IMR-90 (cell line): Measurements from ENCODE around the gene SBF2. TPM values are rescaled to one million over a fixed set of nuclear protein-coding genes. Genes with fewer than 3 reads are reported as not detected.

ENCODE experiments used
- ATAC-seq: fragments of 200-7000 bp; cut with Tn5 transposase; 2 replicates; pipeline ENCODE4 v1.9.1; 2020; ENCODE audit warnings: low read depth, mild to moderate bottlenecking, moderate library complexity
- BruUV-seq: library from RNA; stranded (reverse); fragments of 400-500 nt; replicated peaks from 2 replicates; lab custom pipeline; 2021; lab: Mats Ljungman, UMichigan
- CTCF ChIA-PET: fragments of 300-600 bp; formaldehyde crosslinking; extraction: SDS; loops from one replicate; lab custom pipeline; 2021; ENCODE audit warnings: antibody characterized with exemption; lab: Yijun Ruan, JAX
- POLR2A ChIA-PET: fragments of 300-600 bp; sonication (Branson Sonifier 250); formaldehyde crosslinking; loops from one replicate; lab custom pipeline; 2022; ENCODE audit warnings: antibody characterized with exemption; ENCODE audit not compliant: unreplicated experiment; lab: Charles Lee
- DNase-seq: peaks from one replicate; pipeline ENCODE4 v3.0.0; 2013
- H2AFZ ChIP-seq: replicated peaks from 2 replicates; pipeline ENCODE3; 2013; ENCODE audit warnings: low read length, mild to moderate bottlenecking; ENCODE audit not compliant: poor library complexity
- H2AK5ac ChIP-seq: 2 replicates; pipeline ENCODE4 v1.6.1; 2013; ENCODE audit warnings: low read depth, low read length, inconsistent platforms
- H2AK9ac ChIP-seq: replicated peaks from 2 replicates; pipeline ENCODE3; 2013; ENCODE audit warnings: mild to moderate bottlenecking, low read depth, low read length, moderate library complexity; ENCODE audit not compliant: poor library complexity
- H2BK120ac ChIP-seq: 2 replicates; pipeline ENCODE4 v1.6.1; 2013; ENCODE audit warnings: low read depth, low read length, inconsistent platforms
- H2BK15ac ChIP-seq: 3 replicates; pipeline ENCODE4 v1.6.1; 2013; ENCODE audit warnings: low read depth, low read length, inconsistent platforms
- H2BK20ac ChIP-seq: 2 replicates; pipeline ENCODE4 v1.6.1; 2013; ENCODE audit warnings: low read depth, mild to moderate bottlenecking, inconsistent platforms, low read length, moderate library complexity
- H2BK5ac ChIP-seq: 2 replicates; pipeline ENCODE4 v1.6.1; 2013; ENCODE audit warnings: mild to moderate bottlenecking, low read depth, low read length, inconsistent platforms; ENCODE audit not compliant: poor library complexity, severe bottlenecking
- H3K14ac ChIP-seq: replicated peaks from 2 replicates; pipeline ENCODE4 v1.6.1; 2013; ENCODE audit warnings: low read depth, low read length, inconsistent platforms
- H3K18ac ChIP-seq: 2 replicates; pipeline ENCODE4 v1.6.1; 2013; ENCODE audit warnings: low read depth, low read length, control low read depth
- H3K23ac ChIP-seq: 2 replicates; pipeline ENCODE4 v1.6.1; 2013; ENCODE audit warnings: low read depth, low read length, inconsistent platforms
- H3K27ac ChIP-seq: 2 replicates; pipeline ENCODE4 v1.5.1; 2013; ENCODE audit warnings: mild to moderate bottlenecking, control low read depth, low read length; ENCODE audit not compliant: insufficient read depth
- H3K27me3 ChIP-seq: 2 replicates; pipeline ENCODE4 v1.6.1; 2013; ENCODE audit warnings: low read length; ENCODE audit not compliant: control insufficient read depth, insufficient read depth
- H3K36me3 ChIP-seq: 2 replicates; pipeline ENCODE4 v1.6.1; 2013; ENCODE audit warnings: low read length, mixed read lengths; ENCODE audit not compliant: control insufficient read depth, insufficient read depth
- H3K4ac ChIP-seq: 2 replicates; pipeline ENCODE4 v1.6.1; 2013; ENCODE audit warnings: low read depth, low read length, inconsistent platforms
- H3K4me1 ChIP-seq: 2 replicates; pipeline ENCODE4 v1.6.1; 2013; ENCODE audit warnings: low read length, mixed read lengths; ENCODE audit not compliant: control insufficient read depth, insufficient read depth
- H3K4me2 ChIP-seq: 2 replicates; pipeline ENCODE4 v1.6.1; 2013; ENCODE audit warnings: low read depth, mild to moderate bottlenecking, control low read depth, low read length, moderate library complexity
- H3K4me3 ChIP-seq: 2 replicates; pipeline ENCODE4 v1.5.1; 2013; ENCODE audit warnings: low read depth, mild to moderate bottlenecking, control low read depth, low read length, moderate library complexity; ENCODE audit not compliant: insufficient read depth
- H3K56ac ChIP-seq: 2 replicates; pipeline ENCODE4 v1.6.1; 2013; ENCODE audit warnings: low read length, inconsistent platforms; ENCODE audit not compliant: insufficient read depth; ENCODE audit errors: extremely low read depth
- H3K79me1 ChIP-seq, 2 experiments: 2 replicates each; pipeline ENCODE4 v1.6.1; 2013; ENCODE audit warnings: low read length in 2 of 2, inconsistent platforms in 1 of 2, low read depth in 1 of 2
- H3K9ac ChIP-seq: 2 replicates; pipeline ENCODE4 v1.6.1; 2013; ENCODE audit warnings: low read depth, low read length, control low read depth
- H3K9me1 ChIP-seq: 2 replicates; pipeline ENCODE4 v1.6.1; 2013; ENCODE audit warnings: low read length, inconsistent platforms; ENCODE audit not compliant: insufficient read depth
- H3K9me3 ChIP-seq: 2 replicates; pipeline ENCODE4 v1.6.1; 2013; ENCODE audit warnings: low read length; ENCODE audit not compliant: control insufficient read depth, insufficient read depth
- H4K20me1 ChIP-seq: 2 replicates; pipeline ENCODE4 v1.6.1; 2013; ENCODE audit warnings: low read length, inconsistent platforms; ENCODE audit not compliant: insufficient read depth
- H4K5ac ChIP-seq: 2 replicates; pipeline ENCODE4 v1.6.1; 2013; ENCODE audit warnings: mild to moderate bottlenecking, low read depth, low read length, control low read depth
- H4K8ac ChIP-seq, 2 experiments: 2 replicates each; pipeline ENCODE4 v1.6.1; 2013; ENCODE audit warnings: low read depth in 2 of 2, low read length in 2 of 2, control low read depth in 1 of 2, inconsistent platforms in 1 of 2
- H4K91ac ChIP-seq: 2 replicates; pipeline ENCODE4 v1.6.1; 2013; ENCODE audit warnings: low read depth, low read length, inconsistent platforms; ENCODE audit not compliant: insufficient read depth
- BHLHE40 ChIP-seq: fragments of 150-350 bp; IDR thresholded peaks from 2 replicates; pipeline ENCODE4 v1.6.1; 2016; ENCODE audit warnings: mild to moderate bottlenecking, low read depth, low read length
- MAFK ChIP-seq: IDR thresholded peaks from 2 replicates; pipeline ENCODE4 v1.6.1; 2012; ENCODE audit warnings: low read depth, low read length, improper control_type of control experiment
- WGBS, 2 experiments: methylation state at CpG; one replicate each; pipeline versions ENCODE4 v1.1.5 to v1.1.7; 2013; ENCODE audit warnings: missing lambda C conversion rate in 2 of 2; ENCODE audit not compliant: insufficient read length in 1 of 2; ENCODE audit errors: extremely low coverage in 2 of 2; 5-methylcytosine and 5-hydroxymethylcytosine counted together
- dilution Hi-C: fragments of 300-500 bp; cut with HindIII; formaldehyde crosslinking; loops from one replicate; pipeline ENCODE4 v1.14.3; 2018; ENCODE audit warnings: low sequenced_read_pairs; ENCODE audit not compliant: unreplicated experiment
- in situ Hi-C: fragments of 300-500 bp; cut with MboI; formaldehyde crosslinking; loops from 3 replicates; pipeline ENCODE4 v1.14.3; 2019; ENCODE audit warnings: low sequenced_read_pairs, inconsistent platforms, mixed read lengths
- intact Hi-C: fragments of 100-400 bp; cut with micrococcal nuclease; formaldehyde crosslinking; loops from 2 replicates; pipeline ENCODE4 v1.10.0; 2022
- polyA plus RNA-seq, 3 experiments: library from polyadenylated mRNA; depleted of rRNA; stranded (reverse); fragments of >200 nt; gene quantifications; 2 replicates each; pipeline ENCODE4 v1.2.3, GENCODE V29; 2012; ENCODE audit warnings: low replicate concordance in 1 of 3
- total RNA-seq: library from RNA; depleted of rRNA; stranded (reverse); fragments of >200 nt; gene quantifications from 2 replicates; pipeline ENCODE4 v1.2.3, GENCODE V29; 2012

Gene SBF2
- total and polyA plus RNA-seq, 2 of the 4 experiments (the other 2 are of a cell fraction) = 23.8 to 51.8 TPM

GRCh38 chr11:10150800-10151199 lies 143.2 kb downstream of the SBF2 start:
- intact Hi-C loops (no loop called here), in situ Hi-C loops (no loop called here), dilution Hi-C loops (no loop called here)
- Histone ChIP-seq H3K4me3 (no peak overlapping the region), H2BK20ac (no peak overlapping the region), H4K20me1 (no peaks in the 10 kb centered on the region), H4K5ac (no peak overlapping the region), H3K56ac (no peak overlapping the region), H3K9me1 (no peaks in the 10 kb centered on the region), H3K9me3 (peaks cover 1% of the 10 kb centered on the region; the same call in 1 of the 2 replicates), H2AK9ac (no peak overlapping the region), H3K4me1 (no peaks in the 10 kb centered on the region), H2BK5ac (no peak overlapping the region), H2BK120ac (no peak overlapping the region), H3K27me3 (no peaks in the 10 kb centered on the region), H3K4ac (no peak overlapping the region), H2AFZ (no peak overlapping the region), H3K18ac (no peak overlapping the region), H2BK15ac (no peak overlapping the region), H3K23ac (no peak overlapping the region), H4K91ac (no peak overlapping the region), H3K14ac (no peak overlapping the region), H3K36me3 (no peaks in the 10 kb centered on the region), H2AK5ac (no peak overlapping the region), H4K8ac (no peak overlapping the region), H3K27ac (no peak overlapping the region), H3K4me2 (no peak overlapping the region), H3K9ac (no peak overlapping the region), H3K79me1 (peaks cover 27 to 28% of the 10 kb centered on the region in 2 experiments)
- TF ChIP-seq MAFK (peak; percentile 64), BHLHE40 (no peak)
- no CpG with 5 or more reads among the region's 2 CpGs for WGBS, 2 experiments
- ATAC-seq (no peak), DNase-seq (no peak)
- ChIA-PET POLR2A (no interaction called here), CTCF (no interaction called here)
- BruUV-seq = no TSS peak
